ENCODE results near the gene ELOA2. TPM values are rescaled to one million over a fixed set of nuclear protein-coding genes. Genes with fewer than 3 reads are reported as not detected.

ELOA2 gene
- not detected for total RNA-seq (2013)
- not detected for polyA plus RNA-seq
- 0.08 TPM in 1 of 2 replicates, not detected in the other for polyA minus RNA-seq
- 0 to 0.17 (median 0) reads per million in 11 experiments for total RNA-seq

GRCh38 chr18:47035156-47035671 is at the start of gene ELOA2:
Gene ELOA2, minus strand, starts transcription at chr18:47035621. Its CDS starts 357 bp downstream, at chr18:47035264.
- Histone ChIP-seq H3K36me3 (replicated peaks in 1 of 2; ENCODE audit: control insufficient read depth in 1 of 2, insufficient read depth in 2 of 2, low read length in 2 of 2) (no peaks in the 10 kb centered on the region), H3K79me2 (ENCODE audit: insufficient read depth, low read length) (no peaks in the 10 kb centered on the region), H3K4me3 (replicated peaks in 1 of 3; ENCODE audit: low read depth in 2 of 3, low read length in 3 of 3) (no peak within 1 kb of the TSS), H3K4me1 (ENCODE audit: control insufficient read depth in 1 of 2, insufficient read depth in 2 of 2, low read length in 2 of 2) (no peaks in the 10 kb centered on the region), H2AFZ (ENCODE audit: insufficient read depth, low read depth, low read length, poor library complexity, severe bottlenecking) (no peak within 1 kb of the TSS), H3K9ac (ENCODE audit: insufficient read depth, low read length, poor library complexity, severe bottlenecking) (no peak within 1 kb of the TSS), H3K4me2 (replicated peaks; ENCODE audit: extremely low read depth, low read length, poor library complexity, severe bottlenecking) (no peak within 1 kb of the TSS), H3K27ac (ENCODE audit: low read depth in 1 of 2, low read length in 2 of 2) (no peak within 1 kb of the TSS), H4K20me1 (ENCODE audit: insufficient read depth, low read length) (no peaks in the 10 kb centered on the region), H3K27me3 (ENCODE audit: control insufficient read depth in 2 of 2, insufficient read depth in 2 of 2, low read length in 2 of 2) (no peaks in the 10 kb centered on the region), H3K9me3 (replicated peaks in 1 of 2; ENCODE audit: control insufficient read depth in 1 of 2, insufficient read depth in 1 of 2, low read length in 2 of 2) (peaks cover 44 to 46% of the 10 kb centered on the region in 2 donors)
- no peak for DNase-seq
- H3K27me3 Mint-ChIP-seq (ENCODE audit: low read depth in 3 of 3): peaks cover 0 to 3% (median 3%) of the 10 kb centered on the region in 3 donors
- H3K36me3 Mint-ChIP-seq: no peaks in the 10 kb centered on the region
- H3K4me3 Mint-ChIP-seq: no peak within 1 kb of the TSS
- no peaks in the 10 kb centered on the region for H3K4me1 Mint-ChIP-seq
- TF ChIP-seq, protein P1, sequence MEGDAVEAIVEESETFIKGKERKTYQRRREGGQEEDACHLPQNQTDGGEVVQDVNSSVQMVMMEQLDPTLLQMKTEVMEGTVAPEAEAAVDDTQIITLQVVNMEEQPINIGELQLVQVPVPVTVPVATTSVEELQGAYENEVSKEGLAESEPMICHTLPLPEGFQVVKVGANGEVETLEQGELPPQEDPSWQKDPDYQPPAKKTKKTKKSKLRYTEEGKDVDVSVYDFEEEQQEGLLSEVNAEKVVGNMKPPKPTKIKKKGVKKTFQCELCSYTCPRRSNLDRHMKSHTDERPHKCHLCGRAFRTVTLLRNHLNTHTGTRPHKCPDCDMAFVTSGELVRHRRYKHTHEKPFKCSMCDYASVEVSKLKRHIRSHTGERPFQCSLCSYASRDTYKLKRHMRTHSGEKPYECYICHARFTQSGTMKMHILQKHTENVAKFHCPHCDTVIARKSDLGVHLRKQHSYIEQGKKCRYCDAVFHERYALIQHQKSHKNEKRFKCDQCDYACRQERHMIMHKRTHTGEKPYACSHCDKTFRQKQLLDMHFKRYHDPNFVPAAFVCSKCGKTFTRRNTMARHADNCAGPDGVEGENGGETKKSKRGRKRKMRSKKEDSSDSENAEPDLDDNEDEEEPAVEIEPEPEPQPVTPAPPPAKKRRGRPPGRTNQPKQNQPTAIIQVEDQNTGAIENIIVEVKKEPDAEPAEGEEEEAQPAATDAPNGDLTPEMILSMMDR (IDR thresholded peaks at IDR 0.05): no peak
- no peak within 1 kb of the TSS for H3K27ac Mint-ChIP-seq
- peaks cover 29 to 45% (median 39%) of the 10 kb centered on the region in 7 donors for H3K9me3 Mint-ChIP-seq
- intact Hi-C loops (cut with micrococcal nuclease): no loop called here
- 95% methylated on average over 19 of the region's 29 CpGs for WGBS (ENCODE audit: insufficient coverage)

DNA sequence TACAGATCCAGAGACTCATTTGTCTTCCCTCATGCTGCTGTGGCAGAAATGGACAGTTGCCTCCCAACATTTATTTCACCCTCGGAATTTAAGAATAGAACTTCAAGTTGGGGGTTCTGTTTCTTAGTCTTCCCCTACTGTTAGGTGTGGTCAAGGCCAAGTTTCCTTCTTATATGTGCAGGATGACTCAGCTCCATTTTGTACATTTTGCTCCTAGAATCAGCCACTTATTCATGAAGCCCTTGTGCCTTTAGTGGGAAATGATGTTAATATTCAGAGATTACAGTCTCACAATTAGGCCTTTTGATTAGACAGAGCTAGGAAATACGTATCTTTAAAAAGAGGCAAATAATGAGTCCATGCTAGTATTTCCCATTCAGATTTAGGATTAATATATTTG is 46.2 kb upstream of the ELOA2 start:
- H3K36me3 Mint-ChIP-seq: no peaks in the 10 kb centered on the region
- no peaks in the 10 kb centered on the region for H3K27me3 ChIP-seq (ENCODE audit: control insufficient read depth in 2 of 2, insufficient read depth in 2 of 2, low read length in 2 of 2)
- no peak overlapping the region for H3K27ac ChIP-seq (ENCODE audit: low read depth in 1 of 2, low read length in 2 of 2)
- TF ChIP-seq, protein P1 (IDR thresholded peaks at IDR 0.05): no peak
- no peak overlapping the region for H3K4me3 ChIP-seq (replicated peaks in 1 of 3; ENCODE audit: low read depth in 2 of 3, low read length in 3 of 3)
- no peaks in the 10 kb centered on the region for H3K36me3 ChIP-seq (replicated peaks in 1 of 2; ENCODE audit: control insufficient read depth in 1 of 2, insufficient read depth in 2 of 2, low read length in 2 of 2)
- no peak overlapping the region for H3K9ac ChIP-seq (ENCODE audit: insufficient read depth, low read length, poor library complexity, severe bottlenecking)
- DNase-seq: no peak
- peaks cover 0 to 1% (median 0%) of the 10 kb centered on the region in 7 donors for H3K9me3 Mint-ChIP-seq
- no peaks in the 10 kb centered on the region for H3K4me1 ChIP-seq (ENCODE audit: control insufficient read depth in 1 of 2, insufficient read depth in 2 of 2, low read length in 2 of 2)
- intact Hi-C loops (cut with micrococcal nuclease): no loop called here
- H3K9me3 ChIP-seq (replicated peaks in 1 of 2; ENCODE audit: control insufficient read depth in 1 of 2, insufficient read depth in 1 of 2, low read length in 2 of 2): no peaks in the 10 kb centered on the region
- peaks cover 0 to 2% (median 2%) of the 10 kb centered on the region in 3 donors for H3K27me3 Mint-ChIP-seq (ENCODE audit: low read depth in 3 of 3)
- H3K4me2 ChIP-seq (replicated peaks; ENCODE audit: extremely low read depth, low read length, poor library complexity, severe bottlenecking): no peak overlapping the region
- no peaks in the 10 kb centered on the region for H3K4me1 Mint-ChIP-seq
- H4K20me1 ChIP-seq (ENCODE audit: insufficient read depth, low read length): no peaks in the 10 kb centered on the region
- no peak overlapping the region for H2AFZ ChIP-seq (ENCODE audit: insufficient read depth, low read depth, low read length, poor library complexity, severe bottlenecking)
- H3K27ac Mint-ChIP-seq: no peak overlapping the region
- WGBS (ENCODE audit: insufficient coverage): no CpG with 5 or more reads among the region's 2 CpGs
- H3K4me3 Mint-ChIP-seq: no peak overlapping the region
- no peaks in the 10 kb centered on the region for H3K79me2 ChIP-seq (ENCODE audit: insufficient read depth, low read length)
